ENCODE measurements around the gene ETFA. TPM values are rescaled to one million over a fixed set of nuclear protein-coding genes. Genes with fewer than 3 reads are reported as not detected.

The ETFA gene
- total RNA-seq, 1 donor from 2014 or later = 61.1 TPM

DNA sequence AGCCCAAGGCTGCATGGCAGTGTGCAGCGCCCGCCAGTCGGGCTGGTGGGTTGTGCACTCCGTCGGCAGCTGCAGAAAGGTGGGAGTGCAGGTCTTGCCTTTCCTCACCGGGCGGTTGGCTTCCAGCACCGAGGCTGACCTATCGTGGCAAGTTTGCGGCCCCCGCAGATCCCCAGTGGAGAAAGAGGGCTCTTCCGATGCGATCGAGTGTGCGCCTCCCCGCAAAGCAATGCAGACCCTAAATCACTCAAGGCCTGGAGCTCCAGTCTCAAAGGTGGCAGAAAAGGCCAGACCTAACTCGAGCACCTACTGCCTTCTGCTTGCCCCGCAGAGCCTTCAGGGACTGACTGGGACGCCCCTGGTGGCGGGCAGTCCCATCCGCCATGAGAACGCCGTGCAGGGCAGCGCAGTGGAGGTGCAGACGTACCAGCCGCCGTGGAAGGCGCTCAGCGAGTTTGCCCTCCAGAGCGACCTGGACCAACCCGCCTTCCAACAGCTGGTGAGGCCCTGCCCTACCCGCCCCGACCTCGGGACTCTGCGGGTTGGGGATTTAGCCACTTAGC is 29.6 kb upstream of the ETFA start:
- DNase-seq (ENCODE audit: low spot score in 2 of 2) = peak in 1 of 2 donors; percentile 46
- FAIRE-seq = no peak

GRCh38 chr15:76340198-76340802 is 29.0 kb upstream of the ETFA start:
- peak; percentile 39 to 55 for DNase-seq (ENCODE audit: low spot score in 2 of 2)
- no peak for FAIRE-seq

- DNase-seq (ENCODE audit: low spot score in 2 of 2) (peak in 1 of 2 donors; percentile 49), FAIRE-seq (no peak)
Measured at GRCh38 chr15:76339305-76340197, 28.3 kb upstream of the ETFA start.

DNA sequence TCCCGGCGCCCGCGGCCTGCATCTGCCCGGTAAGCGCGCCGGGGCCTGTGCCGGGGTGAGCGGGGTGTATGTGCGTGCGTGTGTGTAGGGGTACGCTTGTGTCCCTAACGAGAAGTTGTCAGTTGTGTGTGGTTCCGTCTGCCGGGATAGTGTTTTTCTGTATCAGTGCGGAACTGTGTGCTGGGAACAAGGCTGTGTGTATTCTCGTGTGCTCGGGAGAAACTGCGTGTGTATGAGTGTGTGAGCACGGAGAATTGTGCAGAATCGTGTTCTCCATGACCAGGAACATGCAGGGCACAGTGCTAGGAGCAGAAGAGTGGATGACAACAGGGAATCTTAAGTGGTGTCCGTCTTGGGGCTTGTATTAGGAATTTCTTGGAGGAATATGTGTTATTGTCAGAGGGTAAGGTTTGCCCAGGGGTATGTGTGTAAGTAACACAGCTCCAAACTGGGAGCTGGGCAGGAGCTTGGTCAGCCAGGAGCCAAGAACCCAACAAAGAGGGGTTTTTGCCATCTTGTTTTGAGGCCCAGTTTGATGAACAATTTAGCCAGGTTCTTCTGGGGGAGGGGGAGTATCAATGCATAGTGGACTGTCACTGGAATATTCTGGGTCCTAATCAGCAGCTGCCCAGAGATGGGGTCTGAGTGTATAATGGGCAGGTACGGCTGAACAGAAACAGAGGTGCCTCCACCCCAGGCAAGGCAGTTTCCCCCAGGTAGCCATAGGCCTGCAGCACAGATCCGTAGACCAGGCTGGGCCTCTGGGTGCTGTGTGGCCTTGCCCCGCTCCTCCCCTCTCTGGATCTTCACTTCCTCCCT is 27.4 kb upstream of the ETFA start:
- DNase-seq (ENCODE audit: low spot score in 2 of 2) = no peak
- FAIRE-seq = no peak

DNA sequence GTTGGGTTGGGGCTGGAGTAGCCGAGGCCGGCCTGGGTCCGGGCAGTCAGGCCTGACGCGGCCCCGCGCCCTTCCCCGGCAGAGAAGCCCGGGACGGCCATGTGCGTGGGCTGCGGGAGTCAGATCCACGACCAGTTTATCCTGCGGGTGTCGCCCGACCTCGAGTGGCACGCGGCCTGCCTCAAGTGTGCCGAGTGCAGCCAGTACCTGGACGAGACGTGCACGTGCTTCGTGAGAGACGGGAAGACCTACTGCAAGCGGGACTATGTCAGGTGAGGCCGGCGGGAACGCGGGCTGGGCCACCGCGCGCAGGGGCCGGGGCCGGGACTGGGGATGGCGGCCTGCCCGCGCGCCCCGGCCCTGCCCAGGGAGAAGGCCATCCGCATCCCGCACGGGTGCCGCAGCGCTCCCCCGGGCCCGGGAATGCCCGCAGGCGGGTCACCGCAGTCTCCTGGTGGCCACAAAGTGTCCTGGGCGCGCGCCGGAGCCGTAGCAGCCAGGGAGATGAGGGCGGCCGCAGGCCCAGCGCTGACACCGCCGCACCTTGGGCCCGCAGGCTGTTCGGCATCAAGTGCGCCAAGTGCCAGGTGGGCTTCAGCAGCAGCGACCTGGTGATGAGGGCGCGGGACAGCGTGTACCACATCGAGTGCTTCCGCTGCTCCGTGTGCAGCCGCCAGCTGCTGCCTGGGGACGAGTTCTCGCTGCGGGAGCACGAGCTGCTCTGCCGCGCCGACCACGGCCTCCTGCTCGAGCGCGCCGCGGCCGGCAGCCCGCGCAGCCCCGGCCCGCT is 26.6 kb upstream of the ETFA start:
- DNase-seq (ENCODE audit: low spot score in 2 of 2) (peak; percentile 41 to 58), FAIRE-seq (no peak)

DNA sequence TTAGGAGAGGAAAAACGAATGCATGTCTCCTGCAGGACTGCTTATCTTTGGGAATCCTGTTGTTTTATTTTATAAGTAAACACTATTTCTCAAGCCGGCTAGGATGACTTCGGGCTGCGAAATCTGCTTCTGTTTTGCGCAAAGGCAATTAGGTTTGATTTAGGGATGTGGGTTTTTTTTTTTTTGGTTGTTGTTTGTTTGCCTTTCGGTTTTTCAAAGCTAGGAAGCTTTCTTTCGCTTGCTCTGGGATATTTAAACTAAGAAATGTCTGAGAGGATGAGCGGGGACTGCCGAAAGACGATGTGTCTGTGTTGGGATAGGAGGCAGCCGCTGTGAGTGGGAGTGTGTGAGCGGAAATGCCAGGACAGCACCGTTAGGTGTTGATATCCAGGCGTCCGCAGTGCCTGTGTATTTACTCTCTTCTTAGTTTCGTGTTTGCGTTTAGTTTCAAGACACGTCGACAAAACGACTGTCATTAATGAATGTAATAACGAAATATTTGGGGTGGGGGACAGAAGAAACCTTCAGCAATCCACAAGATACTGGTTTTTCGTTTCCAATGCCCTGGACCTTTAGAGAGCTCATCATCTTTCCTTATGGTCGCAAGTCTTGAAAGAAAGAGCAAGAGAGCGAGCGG is 25.9 kb upstream of the ETFA start:
- FAIRE-seq (no peak), DNase-seq (ENCODE audit: low spot score in 2 of 2) (no peak)

GRCh38 chr15:76336254-76337058 is 25.2 kb upstream of the ETFA start, which contains the start of gene ISL2:
ISL2 (plus strand) TSS chr15:76336773; CDS start chr15:76336884, 111 bp downstream.
- DNase-seq (ENCODE audit: low spot score in 2 of 2) = peak; percentile 37 to 83

GRCh38 chr15:76335307-76336253 is 24.3 kb upstream of the ETFA start:
- DNase-seq (ENCODE audit: low spot score in 2 of 2) (no peak), FAIRE-seq (no peak)

More at GRCh38 chr15:76336254-76337058, 25.2 kb upstream of the ETFA start, which contains the start of gene ISL2:
- FAIRE-seq = no peak

- FAIRE-seq = no peak
- DNase-seq (ENCODE audit: low spot score in 2 of 2) = no peak
Measured at GRCh38 chr15:76334438-76335306, 23.4 kb upstream of the ETFA start.

GRCh38 chr15:76333720-76334437 is 22.6 kb upstream of the ETFA start:
- no peak for DNase-seq (ENCODE audit: low spot score in 2 of 2)
- FAIRE-seq = no peak

DNA sequence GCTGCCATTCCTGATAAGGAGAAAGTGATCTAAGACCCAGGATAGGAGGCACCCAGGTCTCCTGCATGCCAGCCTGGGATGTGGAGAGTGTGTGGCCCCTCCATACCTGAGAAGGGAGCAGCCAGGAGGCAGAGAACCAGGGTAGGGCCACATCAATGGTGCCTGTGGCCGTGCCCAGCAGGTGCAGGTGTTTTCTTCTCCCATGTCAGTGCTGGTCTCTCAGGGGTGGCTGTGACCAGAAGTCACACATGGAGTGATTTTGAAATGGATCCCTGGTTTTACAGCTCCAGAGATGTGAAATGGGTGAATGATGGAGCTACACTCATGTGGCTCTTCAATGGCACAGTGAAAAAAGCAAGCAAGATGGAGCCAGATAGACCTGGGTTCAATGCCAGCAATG is 22.0 kb upstream of the ETFA start:
- FAIRE-seq = no peak
- DNase-seq (ENCODE audit: low spot score in 2 of 2) = no peak

DNA sequence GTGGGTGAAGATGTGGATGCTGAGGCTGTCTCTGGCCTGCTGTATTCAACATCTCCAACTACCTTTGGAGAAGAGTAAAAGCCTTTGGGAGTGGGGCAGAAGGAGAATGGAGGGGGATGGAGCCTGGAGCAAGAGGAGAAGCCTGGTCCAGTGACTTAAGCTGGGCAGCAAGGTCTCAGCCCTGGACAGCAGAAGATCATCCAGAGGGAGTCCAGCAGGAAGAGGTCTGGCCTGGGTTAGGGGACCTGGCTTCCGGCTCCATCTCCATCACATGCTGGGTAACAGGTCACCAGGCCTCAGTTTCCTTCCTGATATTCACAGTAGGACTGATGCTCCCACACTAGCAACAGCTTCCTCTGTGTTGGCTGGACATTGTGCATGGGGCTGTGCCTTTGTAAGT is 21.5 kb upstream of the ETFA start:
- no peak for FAIRE-seq
- DNase-seq (ENCODE audit: low spot score in 2 of 2) = no peak

DNA sequence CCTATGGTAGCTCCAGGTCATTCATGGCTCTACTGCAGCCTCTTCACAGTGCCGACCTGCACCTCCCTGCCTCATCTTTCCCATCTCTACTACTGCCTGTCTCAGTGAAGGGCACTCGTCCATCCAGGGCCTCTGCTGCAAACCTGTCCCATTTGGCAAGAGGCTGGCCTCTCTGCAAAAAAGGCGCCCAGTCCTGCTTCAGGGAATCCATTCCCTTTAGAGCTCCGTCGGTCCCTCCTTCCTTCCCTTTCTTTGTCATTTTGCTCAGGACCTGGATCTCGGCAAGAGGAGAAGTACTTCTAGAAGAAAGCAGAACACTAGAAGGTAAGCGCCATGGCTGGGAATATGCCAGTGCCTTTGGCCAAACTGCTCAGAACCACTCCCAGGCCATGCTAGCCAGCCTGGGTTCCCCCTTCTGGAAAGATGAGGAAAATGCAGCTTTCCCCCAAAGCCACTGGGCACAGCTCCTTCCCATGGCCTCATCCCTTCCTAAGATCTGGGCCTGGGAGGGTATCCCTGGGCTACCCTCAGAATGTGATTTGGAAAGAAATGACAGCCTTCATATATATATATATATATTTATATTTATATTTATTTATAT is 18.9 kb upstream of the ETFA start:
- FAIRE-seq (no peak), DNase-seq (ENCODE audit: low spot score in 2 of 2) (peak in 1 of 2 donors; percentile 48)

DNA sequence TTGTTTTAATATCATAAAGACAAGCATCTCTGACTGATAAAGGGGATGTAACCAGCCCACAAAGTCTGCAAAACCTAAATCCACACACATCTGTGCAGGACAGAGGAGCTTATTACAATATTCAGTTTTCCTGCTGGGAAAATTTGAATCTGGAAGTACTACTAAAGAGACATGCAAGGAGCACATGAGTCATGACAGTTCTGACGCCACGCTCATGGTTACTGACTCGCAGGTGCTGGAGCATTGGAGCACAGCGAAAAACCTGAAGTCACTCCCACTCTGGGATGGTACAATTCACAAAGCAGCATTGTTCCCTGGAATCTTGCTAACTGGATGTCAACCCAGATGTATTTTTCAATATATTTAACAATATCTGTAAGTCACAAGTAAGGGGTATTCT is 17.7 kb upstream of the ETFA start:
- no peak for FAIRE-seq

GRCh38 chr15:76328106-76328696 is 16.9 kb upstream of the ETFA start:
- DNase-seq (ENCODE audit: low spot score in 2 of 2) = no peak
- FAIRE-seq = no peak

More for the DNA sequence above, 17.7 kb upstream of the ETFA start:
- no peak for DNase-seq (ENCODE audit: low spot score in 2 of 2)
